RPMI8226 (cell line): ENCODE measurements around the gene TLE3.

Experiments used
- DNase-seq: peaks from one replicate; pipeline ENCODE4 v3.0.0-alpha.2; 2015

TLE3 gene

GRCh38 chr15:70060993-70061305 is 36.8 kb downstream of the TLE3 start:
- DNase-seq = no peak

DNA sequence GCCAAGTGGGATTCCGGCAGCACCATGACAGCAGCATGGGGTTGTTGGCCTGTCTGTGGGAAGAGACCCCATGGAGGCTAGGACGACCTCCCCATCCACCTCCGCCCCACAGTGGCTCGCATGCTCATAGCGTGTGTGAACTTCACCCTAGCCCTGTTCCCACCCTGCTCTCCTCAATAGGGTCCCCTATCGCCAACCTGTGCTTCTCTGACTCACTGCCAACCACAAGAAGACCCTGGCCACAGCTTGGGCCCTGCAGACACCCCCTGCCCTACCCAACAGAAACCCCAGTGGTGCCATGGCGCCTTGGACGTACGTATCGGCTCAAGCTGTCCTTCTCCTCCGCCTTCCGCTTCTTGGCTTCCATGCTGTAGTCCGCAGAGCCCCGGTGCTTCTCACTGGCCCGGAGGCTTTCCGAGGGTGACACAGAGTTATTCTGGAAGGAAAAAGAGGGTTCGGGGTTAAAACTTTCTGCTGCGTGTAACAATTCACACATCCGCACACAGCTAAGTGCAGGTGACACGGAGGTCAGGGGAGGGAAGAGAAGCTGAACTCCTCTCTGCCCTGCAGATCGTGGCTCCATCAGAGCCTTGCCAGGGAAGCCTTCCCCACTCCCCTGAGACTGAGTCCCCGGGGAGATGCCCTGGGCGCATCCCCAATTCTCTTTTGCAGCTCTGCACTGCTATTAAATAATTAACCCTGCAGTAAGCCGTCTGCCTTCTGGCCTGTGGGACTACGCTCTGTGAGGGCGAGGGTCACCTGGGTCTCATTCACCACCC is 37.3 kb downstream of the TLE3 start:
- DNase-seq = no peak

DNA sequence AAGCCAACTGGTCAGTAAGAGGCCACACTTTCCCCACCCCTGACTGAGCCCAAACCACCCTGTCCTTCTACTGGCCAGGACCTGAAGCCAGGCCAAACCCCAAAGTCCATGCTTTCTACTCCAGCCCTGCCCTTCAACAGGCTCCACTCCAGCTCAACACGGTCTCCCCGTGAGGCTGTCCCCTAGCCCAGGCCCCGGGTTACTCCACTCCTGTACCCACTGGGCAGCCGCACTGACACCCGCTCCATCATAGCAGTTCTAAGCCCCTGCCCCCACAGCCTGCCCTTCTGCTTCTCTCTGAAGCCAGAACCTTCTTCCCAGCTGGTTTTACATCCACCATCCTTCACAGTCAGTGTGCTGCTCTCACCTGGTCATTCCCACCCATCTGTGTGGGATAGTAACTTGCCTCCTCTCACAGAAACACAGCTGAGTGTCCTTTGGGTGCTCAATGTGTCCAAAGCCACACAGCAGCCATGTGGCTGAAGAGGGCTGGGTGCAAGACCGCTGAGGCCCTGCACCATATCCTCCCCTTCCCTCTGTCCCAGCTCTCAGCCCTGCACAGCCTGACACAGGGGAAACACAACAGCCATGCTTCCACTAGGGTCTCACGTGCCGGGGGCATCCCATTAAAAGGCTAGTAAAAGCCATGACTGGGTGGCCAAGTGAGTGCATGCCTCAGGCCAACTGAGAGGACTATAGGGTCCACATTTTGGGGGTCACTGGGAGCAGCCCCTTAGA is 38.1 kb downstream of the TLE3 start:
- no peak for DNase-seq

- no peak for DNase-seq
Observed at GRCh38 chr15:70058642-70059360, 38.9 kb downstream of the TLE3 start.

GRCh38 chr15:70057931-70058641 is 39.6 kb downstream of the TLE3 start:
- no peak for DNase-seq

DNA sequence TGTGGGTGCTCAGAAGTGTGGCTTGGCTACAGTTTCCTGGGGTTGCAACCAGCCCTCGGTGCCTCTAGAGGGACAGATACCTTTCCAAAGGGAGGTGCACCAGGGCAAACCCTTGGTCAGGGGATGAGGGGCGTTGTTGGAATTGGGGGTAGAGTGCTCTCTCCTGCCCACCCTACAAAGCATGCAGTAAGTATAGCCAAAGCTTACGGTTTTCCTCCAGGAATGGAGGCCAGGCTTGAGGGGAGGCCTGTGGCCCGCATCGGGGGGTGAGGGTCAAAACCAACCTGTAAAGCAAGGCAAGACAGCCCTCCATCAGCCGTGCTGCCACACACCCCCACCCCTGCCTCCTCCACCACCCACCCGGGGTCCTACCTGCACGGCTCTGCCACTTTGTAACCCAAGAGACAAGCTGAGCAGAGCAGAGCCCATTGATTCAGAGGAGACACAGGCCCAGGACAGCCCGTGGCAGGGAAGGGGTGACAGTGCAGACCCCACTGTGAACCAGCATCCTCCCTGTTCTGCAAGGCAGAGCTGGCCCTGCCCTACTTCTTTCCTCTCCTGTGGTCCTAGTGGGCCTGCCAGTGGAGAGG is 41.5 kb downstream of the TLE3 start:
- DNase-seq = no peak

GRCh38 chr15:70055601-70056051 is 42.1 kb downstream of the TLE3 start:
- no peak for DNase-seq

DNA sequence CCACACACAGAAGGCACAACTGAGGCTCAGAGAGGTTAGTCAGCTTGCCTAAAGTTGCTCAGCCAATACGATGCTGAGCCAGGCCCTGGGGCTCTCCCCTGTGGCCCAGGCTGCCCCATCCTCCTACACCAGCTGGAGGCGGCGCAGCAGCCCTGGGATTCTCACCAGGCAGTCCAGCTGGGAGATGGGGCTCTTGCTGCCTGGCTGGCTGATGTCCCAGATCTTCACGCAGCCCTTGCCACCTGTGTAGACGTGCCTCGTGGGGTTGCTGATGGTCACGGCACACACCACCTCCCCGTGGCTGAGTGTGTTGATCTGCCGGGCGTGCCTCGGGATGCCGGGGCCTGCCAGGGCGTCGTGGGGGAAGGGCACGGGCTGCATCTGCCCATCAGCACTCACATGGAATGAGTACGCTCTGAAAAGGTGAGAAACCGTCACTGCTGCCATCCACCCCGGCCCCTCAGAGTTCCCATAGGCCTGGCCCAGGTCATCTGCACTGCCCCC is 42.8 kb downstream of the TLE3 start:
- DNase-seq = peak; percentile 28

DNA sequence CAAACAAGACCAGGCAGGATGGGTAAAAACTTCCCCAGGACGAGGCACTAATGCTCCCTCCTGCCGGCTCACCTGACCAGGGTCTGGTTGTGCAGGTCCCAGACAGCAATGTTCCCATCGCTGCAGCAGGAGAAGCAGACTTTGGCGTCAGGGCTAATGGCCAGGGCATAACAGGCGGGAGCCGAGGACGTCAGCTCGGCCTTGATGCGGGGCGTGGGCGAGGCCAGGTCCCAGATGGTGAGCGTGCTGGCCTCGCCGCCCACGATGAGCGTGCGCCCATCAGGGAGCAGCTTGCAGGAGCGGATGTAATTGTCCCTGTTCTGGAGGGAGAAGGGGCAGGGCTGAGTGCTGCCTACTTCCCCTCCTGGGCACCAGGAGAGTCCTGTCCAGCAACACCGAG is 43.4 kb downstream of the TLE3 start:
- no peak for DNase-seq

DNA sequence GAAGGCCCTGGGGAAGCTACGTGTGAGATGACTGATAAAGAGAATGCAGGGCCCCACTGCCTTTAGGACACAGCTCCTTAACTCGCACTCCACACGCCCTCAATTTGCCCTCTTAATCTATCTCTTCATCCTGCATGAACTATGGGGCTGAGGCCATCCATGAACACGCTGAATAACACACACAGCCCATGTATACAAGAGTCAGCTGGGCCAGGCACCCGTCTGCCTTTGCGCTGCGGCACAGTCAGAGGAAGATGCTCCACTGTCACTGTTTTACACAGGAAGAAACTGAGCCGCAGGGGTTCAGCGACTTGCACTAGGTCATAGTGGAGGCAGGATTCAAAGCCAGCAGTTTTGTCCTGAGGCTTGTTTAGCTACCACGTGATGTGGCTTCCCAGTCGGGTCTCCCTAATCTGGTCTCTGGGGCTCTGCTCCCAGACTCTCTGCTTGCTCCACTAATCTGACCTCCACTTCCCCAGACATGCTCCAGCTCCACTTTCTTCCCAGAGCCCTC is 43.9 kb downstream of the TLE3 start:
- DNase-seq = no peak

GRCh38 chr15:70053001-70053715 is 44.6 kb downstream of the TLE3 start:
- no peak for DNase-seq

- no peak for DNase-seq
Observed at GRCh38 chr15:70051948-70052633, 45.6 kb downstream of the TLE3 start.

GRCh38 chr15:70050970-70051369 is 46.7 kb downstream of the TLE3 start:
- DNase-seq = no peak

GRCh38 chr15:70050441-70050840 is 47.3 kb downstream of the TLE3 start:
- DNase-seq = no peak

GRCh38 chr15:70049701-70050301 is 47.9 kb downstream of the TLE3 start:
- no peak for DNase-seq

DNA sequence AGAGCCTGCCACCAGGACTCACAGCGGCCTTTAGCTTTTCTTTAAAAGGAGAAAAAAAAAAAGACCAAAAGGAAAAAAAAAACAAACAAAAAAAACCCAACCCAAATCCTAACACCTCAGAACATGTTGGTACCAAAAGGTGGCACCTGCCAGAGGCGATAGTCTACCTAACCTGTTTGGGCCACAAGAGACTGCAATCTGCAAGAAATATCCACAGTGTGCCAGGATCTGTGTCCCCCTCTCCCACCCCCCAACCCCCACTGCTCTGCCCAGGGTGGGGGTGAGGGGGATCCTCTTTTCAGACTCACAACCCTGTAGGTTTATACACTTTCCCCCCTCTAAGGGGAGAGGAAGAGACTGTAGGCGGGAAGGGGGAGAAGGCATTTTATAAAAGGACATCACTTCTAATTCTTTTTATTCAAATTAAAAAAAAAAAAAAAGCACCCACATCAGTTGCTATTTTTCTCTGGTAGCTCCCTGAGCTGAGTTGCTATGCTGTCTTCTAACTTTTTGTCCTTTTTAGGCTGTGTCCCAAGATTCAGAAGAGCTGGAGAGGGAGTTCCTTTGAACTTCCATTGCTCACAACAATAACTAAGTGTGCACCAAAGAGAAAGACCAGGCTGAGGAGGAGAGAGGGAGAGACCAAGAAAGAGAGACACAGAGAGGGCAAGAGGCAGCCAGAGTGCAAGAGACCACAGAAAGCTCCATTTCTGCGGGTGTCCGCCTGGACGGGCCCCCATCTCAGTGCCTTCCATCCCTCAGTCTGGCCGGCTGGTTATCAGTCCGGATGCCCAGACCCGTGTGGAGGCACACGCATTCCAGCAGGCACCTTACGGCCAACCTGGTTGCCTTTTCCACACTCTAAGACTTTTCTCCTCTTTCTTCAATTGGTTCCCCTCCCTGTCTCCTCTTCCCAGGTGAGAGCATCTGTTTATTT is 48.9 kb downstream of the TLE3 start:
- no peak for DNase-seq

GRCh38 chr15:70048198-70048565 is 49.5 kb downstream of the TLE3 start:
- DNase-seq = no peak

GRCh38 chr15:70047386-70048197 is 50.1 kb downstream of the TLE3 start:
- no peak for DNase-seq
